GM18505 (cell line): ENCODE measurements around the gene TELO2.

Experiments used
- ATAC-seq: cut with Tn5 transposase; IDR thresholded peaks from one replicate; pipeline ENCODE4 v1.9.1; 2021; ENCODE audit not compliant: unreplicated experiment
- POLR2A ChIP-seq: IDR thresholded peaks from 4 replicates; pipeline ENCODE4 v1.6.1; 2011; ENCODE audit warnings: borderline replicate concordance; ENCODE audit not compliant: insufficient read depth, insufficient read length; ENCODE audit errors: extremely low read depth

The TELO2 gene

DNA sequence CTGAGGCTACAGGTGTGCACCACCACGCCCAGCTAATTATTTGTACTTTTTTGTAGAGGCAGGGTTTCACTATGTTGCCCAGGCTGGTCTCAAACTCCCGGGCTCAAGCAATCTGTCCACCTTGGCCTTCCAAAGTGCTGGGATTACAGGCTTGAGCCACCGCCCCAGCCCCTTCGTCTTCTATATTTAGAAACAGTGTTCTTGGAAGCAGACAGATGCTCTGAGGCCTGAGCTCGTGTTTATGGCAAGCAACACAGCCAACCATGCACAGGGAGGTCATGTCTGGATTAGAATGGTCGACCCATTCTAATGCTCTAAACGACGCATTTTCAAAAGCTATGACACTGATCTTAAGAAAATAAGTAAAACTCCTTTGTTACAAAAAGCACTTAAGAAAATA, 56.9 kb downstream of the TELO2 start:
- TF ChIP-seq POLR2A: no peak
- ATAC-seq: no peak

DNA sequence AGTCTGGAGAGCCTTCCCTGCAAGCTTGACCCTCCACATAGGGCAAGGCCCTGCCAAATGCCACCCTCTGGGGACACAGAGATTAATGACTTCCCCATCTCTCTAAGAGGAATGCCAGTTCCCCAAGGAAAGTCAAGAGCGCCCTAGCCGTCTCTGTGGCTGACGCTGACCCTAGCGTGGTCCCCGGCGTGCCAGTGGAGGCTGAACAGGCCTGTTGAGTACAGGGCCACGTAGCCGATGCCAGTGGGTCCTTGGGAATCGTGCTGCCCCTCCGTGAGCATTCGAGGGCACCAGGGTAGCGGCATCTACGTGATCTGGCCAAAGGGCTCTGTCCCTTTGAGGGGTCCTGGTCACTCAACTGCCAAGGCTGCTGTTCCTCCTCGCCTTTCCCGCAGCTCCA, 57.5 kb downstream of the TELO2 start:
- ATAC-seq: no peak
- TF ChIP-seq POLR2A: no peak

DNA sequence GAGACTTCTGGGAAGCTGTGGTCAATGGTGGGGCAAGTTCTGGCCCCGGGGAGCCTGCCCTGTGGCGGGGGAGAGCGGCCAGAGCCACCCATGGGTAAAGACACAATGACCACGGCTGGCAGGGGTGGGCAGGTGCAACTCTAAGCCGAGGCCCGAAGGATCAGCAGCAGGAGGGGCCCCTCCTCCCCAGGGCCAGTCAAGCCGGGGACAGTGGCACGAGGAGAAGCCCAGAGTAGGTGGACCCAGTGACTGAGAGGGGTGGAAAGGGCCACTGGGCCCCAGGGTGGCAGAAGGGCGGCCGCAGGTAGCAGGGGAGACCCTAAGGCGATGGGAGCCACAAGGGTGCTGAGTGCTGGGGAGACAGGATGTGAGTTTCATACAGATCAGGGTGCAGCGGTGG, 58.0 kb downstream of the TELO2 start:
- no peak for TF ChIP-seq POLR2A
- no peak for ATAC-seq

- ATAC-seq: no peak
- TF ChIP-seq POLR2A: no peak
Measured at GRCh38 chr16:1552129-1552528, 59.0 kb downstream of the TELO2 start.

DNA sequence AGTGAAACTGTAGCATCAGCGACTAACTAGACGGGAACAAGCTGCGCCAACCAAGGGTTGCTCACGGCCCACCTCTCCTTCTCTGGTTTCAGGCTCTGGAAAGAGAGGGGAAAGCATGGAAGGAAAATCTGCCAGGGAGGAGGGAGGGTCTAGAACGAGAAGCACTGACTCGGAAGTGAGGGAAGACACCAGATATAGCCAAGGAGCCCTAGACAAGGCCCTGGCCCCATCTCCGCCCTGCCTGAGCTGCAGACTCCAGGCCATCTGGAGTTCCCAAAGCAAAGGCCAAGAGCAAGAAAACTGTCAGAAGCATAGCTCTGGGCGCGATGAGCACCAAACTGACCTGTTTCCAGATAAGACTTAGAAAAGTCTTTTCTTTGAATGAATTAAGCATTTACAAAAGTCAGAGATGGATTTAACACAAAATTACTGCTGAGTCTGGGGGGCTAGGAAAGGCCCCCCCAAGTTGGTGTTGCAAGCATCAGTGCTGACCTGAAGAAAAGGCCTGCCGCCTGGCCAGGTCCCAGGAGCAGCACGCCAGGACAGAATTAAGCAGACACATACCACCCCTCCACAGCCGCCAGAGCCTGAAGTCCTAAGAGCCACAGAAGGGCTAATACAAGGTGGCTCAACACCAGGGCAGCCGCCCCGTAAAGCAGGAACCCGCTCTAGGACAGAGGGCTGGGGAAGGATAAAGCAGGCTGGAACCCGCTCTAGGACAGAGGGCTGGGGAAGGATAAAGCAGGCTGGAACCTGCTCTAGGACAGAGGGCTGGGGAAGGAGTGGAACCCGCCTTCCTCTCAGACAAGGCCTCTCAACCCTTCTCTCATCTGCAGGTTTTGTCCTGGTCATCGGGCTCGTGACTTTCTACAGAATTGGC, 61.0 kb downstream of the TELO2 start:
- no peak for TF ChIP-seq POLR2A

GRCh38 chr16:1554826-1555445, 61.8 kb downstream of the TELO2 start:
- ATAC-seq: no peak
- no peak for TF ChIP-seq POLR2A

More for the DNA sequence above, 61.0 kb downstream of the TELO2 start:
- no peak for ATAC-seq

DNA sequence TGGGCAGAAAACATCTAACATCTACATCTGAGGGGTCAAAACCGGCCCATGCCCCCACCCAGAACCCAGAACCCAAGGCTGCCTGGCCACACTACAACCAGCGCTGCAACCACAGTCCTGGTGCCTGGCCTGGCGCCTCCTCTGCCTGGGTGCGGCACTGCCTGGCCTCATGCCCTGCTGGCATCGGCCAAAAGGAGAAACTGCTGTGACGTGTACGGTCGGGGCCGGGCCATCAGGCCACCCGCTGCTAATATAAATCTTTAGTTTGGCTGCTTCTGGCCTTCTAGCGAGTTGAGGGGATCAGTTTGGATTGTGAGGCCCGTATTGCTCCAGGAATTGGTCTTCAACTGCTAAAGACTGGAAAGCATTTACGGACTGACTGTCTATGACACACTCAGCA, 63.1 kb downstream of the TELO2 start:
- no peak for TF ChIP-seq POLR2A
- ATAC-seq: no peak

GRCh38 chr16:1557074-1557473, 63.9 kb downstream of the TELO2 start:
- no peak for TF ChIP-seq POLR2A
- ATAC-seq: no peak

DNA sequence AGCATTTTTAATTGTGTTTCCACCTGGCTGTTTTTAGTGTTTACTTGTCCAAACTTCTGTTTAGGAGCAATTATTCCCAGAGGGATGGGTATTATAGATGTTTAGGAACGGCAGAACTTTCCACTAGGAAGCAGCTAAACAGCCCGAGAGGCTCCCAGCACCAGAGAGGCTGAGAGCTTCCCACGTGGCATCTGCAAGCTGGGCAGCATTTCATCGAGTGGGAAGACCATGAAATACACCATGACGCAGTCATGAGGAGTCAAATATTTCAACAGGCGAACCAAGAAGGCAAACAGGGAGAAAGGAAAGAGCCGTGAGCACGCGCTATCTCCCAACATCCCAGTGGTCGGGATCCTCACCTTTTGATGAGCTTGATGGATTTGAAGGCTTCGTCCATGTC, 64.4 kb downstream of the TELO2 start:
- TF ChIP-seq POLR2A: no peak
- no peak for ATAC-seq

GRCh38 chr16:1559446-1559975, 66.4 kb downstream of the TELO2 start:
- TF ChIP-seq POLR2A: no peak
- no peak for ATAC-seq
